HG02763 (cell line): ENCODE results near the gene WDR33.

Experiments
- ATAC-seq: cut with Tn5 transposase; IDR thresholded peaks from one replicate; pipeline ENCODE4 v1.9.1; 2021; ENCODE audit warnings: mild to moderate bottlenecking, moderate library complexity; ENCODE audit not compliant: unreplicated experiment

Gene WDR33

DNA sequence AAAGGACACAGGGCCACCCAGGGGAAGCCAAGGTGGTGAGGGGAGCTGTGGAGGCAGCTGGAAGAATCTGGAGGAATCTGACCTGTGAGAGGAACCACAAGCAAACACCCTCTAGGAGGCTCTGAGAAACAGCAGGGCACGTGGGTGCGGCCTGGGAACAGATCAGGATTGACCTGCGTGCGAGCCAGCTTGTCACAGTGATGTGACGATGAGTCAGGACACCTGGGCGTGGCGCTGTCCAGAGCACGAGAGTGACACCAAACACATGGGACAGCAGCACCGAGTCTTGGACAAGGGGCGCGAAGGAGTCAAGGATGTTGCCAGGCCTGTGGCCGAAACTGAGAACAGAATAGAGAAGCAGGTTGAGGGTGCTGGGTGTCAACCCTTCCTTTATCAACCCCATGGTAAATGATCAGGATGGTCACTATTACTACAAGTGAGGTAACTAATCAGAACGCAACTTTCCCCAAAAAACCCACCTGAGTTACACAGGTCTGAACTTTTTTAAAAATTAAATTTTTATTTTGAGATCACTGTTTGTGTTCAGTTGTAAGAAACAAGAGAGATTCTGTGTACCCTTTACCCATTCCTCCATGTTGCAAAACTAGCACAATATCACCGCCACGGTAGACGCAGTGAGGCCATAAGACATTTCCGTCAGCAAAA is 110.3 kb downstream of the WDR33 start:
- peak; percentile 56 for ATAC-seq

DNA sequence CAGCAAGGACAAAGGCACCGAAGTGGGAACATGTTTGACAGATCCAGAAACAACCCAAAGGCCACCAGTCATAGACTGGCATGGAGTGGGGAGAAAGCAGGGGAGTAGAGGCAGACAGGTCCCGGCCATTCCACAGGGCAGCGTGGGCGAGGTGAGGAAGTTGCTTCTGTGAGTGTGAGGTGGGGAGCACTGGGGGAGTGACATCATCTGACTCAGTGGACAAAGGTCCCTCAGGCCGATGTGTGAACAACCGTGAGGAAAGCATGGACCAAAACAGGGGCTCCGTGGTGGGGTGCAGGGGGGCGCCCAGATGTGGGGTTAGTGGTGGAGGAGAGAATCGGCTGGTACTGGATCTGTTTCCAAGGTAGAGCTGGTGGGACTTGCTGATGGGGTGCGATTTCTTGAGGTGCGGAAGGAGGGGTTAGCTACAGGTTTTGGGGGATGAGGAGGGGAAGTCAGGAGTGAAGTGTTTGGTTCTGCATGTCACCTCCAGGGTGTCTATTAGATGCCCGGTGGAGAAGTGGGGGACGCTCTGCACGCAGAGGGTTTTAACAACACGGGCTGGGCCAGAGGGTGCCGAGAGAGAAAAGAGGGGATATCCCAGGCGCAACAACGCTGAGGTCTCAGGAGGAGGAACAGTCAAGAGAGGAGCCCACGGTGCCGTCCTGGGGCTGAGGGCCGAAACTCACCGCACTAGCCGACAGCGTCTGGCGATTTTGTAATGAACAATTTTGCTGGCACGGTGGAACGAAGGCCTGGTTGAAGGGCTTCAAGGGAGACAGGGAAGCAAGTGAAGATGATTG is 112.2 kb downstream of the WDR33 start:
- ATAC-seq = no peak

DNA sequence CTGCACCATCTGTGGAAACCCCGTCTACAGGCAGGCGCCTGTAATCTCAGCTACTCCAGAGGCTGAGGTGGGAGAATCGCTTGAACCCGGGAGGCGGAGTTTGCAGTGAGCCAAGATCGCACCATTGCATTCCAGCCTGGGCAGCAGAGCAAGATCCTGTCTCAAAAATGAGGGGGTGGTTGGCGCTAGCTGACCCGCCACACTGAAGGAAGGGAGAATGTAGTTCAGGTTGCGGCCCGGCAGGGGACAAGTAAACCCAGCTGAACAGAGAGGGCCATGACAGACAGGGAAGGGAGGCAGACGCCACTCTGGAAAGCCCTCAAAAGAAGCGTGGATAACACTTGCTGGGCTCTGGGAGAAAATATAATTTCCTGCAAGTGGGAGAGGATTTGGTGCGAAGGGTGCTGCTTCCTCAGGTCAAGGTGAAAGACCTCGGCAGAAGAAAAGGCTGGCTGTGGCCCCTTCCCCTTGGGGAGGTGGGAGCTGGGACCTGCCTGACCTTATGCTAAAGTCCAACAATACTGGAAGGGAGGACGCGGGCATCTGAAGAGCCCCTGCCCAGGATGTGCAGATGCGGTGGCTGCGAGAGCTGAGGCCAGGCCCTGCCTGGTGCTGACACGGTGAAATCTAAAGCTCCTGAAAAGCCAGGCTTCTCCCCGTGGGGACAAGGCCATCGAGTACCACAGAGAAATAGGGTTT is 113.3 kb downstream of the WDR33 start:
- ATAC-seq = no peak

DNA sequence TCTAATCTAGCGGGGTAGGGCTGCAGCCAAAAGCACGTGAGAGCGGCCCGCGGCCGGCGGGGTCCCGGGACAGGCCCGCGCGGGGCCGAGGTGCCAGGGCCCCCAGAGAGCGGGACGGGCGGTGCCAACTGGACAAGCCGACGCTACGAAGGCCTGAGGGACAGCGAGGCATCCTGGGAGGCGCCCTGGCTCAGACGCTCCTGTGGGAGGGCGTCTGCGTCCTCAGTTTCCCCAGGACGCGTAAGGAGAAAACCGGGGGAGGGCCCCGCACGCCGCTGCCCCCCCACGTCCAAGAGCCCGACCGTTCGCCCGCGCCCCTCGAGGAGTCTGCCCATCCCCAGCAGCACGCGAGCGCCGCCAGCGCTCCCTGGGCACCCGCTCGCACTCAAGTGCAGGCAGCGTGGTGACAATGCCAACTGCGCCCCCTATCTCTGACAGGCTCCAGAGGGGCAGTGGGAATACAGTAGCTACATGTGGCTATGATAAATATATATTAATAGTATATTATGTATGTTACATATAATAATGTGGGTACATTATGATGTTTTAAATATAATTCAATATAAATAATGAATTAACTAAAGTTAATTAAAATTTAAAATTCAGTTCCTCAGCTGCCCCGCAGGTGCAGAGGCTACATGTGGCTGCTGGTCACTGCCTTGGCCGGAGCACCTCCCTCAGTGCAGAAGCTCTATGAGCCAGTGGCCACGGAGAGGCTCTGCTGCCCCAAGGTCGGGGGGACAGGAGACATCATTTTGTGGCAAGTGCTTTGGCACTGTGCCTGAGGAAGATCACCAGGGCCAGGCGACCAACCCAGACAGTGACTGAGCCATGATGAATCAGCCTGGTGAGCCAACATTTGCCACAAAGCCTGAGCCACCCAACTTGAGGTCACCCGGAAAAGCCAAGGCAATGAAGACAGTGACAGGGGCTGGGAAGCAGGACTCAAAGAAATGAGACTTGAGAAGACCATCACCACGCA is 115.2 kb downstream of the WDR33 start:
- ATAC-seq = no peak

DNA sequence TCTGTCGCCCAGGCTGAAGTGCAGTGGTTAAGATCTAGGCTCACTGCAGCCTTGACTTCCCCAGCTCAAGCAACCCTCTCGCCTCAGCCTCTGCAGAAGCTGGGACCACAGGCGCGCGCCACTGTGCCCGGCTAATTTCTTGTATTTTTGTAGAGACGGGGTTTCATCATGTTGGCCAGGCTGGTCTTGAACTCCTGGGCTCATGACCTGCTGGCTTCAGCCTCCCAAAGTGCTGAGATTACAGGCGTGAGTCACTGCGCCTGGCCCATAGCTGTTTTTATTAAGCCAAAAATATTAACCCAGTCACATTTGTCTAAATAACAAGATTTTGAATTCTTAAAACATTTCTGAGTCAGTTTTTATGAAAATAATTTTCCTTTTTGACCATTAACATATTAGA is 116.0 kb downstream of the WDR33 start:
- no peak for ATAC-seq

DNA sequence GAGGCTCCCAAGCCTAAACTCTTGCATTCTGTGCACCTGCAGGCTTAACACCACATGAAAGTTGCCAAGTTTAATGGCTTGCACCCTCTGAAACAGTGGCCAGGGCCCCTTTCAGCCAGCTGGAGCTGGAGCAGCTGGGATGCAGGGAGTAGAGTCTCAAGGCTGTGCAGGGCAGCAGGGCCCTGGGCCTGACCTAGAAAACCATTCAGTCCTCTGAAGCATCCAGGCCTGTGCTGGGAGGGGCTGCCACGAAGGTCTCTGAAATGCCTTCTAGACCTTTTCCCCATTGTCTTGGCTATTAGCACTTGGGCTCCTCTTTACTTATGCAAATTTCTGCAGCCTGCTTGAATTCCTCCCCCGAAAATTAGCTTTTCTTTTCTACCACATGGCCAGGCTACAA is 120.3 kb downstream of the WDR33 start:
- no peak for ATAC-seq

DNA sequence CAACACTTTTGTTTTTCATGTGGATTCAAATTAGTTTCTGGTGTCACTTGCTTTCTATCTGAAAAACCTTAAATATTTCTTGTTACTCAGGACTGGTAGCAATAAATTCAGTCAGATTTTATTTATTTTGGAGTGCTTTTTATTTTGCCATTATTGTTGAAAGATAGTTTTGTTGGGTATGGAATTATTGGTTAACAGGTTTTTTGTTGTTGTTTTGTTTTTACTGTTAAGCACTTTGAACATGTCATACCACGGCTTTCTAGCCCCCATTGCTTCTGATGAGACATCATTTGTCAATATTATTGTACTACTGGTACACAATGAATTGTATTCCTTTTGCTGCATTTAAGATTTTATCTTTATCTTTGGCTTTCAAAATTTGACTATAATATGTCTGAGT is 122.6 kb downstream of the WDR33 start:
- ATAC-seq = no peak

DNA sequence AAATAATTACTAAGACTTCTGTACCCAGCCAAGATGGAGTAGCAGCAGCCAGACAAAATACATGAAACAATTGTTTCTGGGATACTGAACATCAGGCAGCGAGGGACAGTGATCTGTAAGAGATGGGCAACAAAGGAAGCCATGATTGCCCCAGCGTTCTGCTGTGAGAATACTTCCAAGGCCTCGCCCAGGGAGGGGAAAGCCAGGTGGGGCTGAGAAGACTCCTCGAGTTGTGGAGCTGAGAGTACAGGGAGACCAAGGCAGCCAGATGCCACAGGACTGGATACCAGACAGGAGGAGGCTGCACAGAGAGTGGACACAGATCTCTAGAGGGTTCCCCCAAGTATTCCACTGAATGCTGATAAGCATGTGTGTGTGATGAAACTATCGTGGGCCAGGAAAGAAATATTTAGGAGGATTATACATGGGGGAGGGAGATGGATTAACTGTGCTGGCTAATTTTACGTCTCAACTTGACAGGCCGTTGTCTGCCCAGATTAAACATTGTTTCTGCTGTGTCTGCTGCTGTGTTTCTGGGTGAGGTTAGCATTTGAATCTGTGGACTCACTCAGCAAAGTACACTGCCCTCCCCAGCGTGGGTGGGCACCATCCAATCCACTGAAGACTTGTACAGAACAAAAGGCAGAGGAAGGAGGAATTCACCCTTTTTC is 125.4 kb downstream of the WDR33 start:
- ATAC-seq = no peak

DNA sequence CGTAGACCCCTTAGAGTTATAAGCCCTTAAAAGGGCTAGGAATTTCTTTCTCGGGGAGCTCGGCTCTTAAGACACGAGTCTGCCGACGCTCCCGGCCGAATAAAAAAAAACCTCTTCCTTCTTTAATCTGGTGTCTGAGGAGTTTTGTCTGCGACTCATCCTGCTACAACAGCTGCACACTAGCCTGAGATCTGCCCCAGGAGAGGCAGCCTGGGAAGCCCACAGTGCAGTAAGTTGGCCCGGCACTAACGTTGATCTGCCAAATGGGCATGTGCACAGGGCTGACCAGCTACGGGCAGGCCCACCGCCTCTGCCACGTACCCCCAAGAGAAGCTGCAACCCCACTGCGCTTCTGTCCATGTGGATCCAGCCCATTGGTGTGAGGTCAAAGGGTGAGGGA is 127.2 kb downstream of the WDR33 start:
- no peak for ATAC-seq

DNA sequence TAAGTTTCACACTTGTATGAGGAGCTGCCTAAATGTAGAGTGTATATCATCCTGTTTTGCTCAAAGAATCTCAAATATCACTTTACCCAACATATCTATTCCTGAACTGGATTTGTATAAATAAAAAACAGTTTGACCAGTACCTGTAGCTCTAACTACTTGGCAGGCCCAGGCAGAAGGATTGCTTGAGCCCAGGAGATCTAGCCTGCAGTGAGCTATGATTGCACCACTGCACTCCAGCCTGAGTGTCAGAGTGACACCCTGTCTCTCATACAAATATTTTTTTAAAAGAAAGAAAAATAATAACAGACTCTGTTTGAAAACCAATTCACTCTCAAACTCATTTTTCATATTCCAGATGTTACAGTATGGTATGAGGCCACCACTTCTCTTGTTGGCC is 127.9 kb downstream of the WDR33 start:
- ATAC-seq = no peak

DNA sequence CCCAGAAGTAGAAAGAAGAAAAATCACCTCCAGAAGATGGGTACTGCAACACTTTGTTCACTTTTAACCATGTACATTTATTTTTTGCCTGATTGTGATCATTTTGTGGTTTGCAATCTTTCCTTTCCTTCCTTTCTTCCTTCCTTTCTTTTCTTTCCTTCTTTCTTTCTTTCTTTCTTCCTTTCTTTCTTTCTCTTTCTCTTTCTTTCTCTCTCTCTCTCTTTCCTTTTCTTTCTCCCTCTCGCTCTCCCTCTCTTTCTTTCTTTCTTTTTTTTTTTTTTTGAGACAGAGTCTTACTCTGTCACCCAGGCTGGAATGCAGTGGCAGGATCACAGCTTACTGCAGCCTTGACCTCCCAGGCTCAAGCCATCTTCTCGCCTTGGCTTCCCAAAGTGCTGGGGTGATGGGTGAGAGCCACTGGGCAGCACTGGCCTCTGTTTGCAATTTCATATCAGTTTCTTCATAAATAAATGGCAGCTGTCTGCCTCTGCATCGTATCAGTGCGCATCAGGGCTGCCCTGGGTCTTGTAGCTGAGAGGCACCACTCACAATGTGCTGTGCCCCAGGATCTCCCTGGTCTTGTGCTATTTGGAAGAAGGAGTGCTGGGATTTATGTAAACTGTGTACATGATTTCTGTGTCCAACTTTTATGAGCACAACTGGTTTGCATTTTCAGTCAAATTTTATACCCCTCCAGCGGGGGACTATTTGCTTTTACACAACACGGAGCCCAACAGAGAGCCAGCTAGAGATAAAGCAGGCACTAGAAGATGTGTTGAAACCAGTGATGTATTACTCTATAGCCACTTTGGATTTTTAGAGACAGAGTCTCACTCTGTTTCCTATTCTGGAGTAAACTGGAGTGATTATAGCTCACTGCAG is 128.8 kb downstream of the WDR33 start:
- ATAC-seq = no peak

DNA sequence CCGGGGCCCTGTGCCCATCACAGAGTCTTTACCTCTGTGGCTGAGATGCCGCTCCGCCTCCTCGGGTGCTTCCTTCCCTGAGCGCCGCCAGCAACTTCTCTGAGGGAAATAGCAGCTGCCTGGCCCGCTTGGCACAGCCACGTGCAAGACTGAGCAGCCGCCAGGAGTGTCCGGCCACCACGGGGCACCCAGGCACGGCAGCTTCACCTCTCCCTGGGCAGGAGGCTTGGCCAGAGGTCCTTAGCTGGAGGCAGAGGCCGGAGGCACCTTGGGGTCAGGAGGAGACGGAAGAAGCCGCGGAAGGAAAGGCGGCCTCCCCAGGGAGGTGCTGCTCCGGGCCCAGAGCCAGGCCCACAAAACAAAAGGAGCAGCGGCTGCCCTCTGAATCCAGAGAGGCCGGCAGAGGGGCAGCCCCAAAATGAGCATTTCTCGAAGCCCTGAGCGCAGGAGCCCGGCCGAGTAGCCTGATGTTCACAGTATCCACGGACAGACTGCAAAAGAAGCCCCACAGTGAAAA is 129.6 kb downstream of the WDR33 start:
- no peak for ATAC-seq

DNA sequence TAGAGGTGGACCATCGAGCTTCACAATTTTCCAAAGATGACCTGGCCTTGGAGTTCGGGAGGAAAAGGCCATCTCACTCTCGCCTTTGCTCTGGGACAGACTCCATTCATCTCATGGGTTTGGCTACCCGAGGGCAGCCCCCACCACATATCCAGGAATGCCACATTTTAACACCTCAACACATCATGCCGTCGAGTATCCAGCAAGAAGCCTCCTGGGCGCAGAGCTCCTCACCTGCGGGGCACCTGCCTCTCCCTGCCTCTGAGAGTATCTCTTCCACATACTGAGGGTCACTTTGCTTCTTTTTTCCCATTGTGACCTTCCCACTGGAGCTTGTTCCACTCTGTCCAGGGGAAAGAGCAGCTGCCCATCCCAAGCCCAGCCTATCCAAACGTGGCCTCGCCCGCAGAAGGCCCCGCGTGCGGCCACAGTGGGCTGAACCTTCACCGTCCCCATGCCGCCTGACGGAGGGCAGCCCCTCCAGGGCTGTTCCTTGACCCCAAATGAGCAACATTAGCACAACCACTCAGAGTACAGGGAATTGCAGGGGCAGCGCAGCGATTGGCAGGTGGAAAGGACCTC is 130.2 kb downstream of the WDR33 start:
- no peak for ATAC-seq

DNA sequence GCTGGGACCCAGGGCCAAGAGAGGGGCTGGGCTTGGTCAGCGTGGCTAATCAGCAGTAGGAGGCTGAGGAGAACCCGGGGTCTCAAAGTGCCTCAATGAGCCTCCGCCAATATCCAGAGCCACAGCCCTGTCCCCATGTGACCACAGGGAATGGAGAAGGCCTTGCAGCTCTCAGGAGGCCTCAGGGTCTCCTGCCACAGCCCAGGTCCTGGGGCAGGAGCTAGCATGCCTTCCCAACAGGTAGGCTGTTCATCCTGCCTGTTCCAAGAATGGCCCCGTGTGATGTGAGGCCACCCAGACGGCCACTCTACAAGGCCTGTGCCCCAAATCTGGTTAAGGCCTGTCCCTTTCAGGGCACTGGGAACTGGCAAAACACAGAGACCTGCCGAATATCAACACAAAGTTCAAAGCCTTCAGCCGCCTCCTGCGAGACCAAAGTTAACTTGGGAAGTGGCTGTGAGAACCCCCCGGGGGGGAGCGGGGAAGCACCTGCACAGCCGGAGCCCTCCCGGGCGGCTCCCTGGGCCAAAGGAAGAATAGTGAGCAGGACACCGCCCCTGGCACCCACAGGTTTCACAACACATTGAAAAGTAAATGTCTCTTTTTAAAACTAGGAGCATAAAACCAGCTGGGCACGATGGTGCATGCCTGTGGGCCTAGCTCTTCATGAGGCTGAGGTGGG is 131.2 kb downstream of the WDR33 start:
- ATAC-seq = no peak

DNA sequence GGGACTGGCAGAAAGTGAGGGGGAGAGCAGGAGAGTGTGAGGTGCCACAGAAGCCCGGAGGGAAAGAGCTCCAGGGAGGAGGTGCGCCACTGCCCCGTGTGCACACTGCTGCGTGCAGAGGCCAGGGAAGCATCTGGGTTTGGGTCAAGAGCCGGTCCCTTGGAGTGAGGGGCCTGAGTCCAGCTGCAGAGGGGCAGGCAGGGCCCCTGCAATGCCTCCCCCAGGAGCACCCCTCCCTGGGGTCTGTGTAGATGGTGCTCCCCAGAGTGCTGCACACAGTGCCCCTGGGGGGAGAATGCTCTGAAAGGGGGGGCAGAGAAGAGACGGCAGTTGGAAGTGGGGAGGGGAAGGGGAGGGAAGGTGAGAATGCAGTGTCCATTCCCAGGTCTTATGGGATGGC is 132.0 kb downstream of the WDR33 start:
- no peak for ATAC-seq

DNA sequence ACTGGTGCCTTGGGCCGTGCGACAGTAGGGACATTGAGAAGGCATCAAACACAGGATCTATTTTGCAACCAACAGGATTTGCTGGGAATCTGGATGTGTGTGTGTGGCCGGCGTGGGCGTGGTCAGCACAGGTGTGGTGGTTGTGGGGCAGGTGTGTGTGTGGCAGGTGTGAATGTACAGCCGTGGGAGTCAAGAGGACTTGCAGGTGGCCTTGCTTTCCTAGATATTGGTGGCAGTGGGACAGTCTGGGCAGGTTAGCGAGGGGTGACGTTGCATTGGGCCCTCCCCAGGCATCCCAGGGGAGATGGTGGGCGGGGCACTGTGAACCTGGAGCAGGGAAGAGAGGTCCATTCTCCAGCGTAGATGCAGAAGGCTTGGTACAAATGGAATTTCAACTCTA is 132.4 kb downstream of the WDR33 start:
- no peak for ATAC-seq

DNA sequence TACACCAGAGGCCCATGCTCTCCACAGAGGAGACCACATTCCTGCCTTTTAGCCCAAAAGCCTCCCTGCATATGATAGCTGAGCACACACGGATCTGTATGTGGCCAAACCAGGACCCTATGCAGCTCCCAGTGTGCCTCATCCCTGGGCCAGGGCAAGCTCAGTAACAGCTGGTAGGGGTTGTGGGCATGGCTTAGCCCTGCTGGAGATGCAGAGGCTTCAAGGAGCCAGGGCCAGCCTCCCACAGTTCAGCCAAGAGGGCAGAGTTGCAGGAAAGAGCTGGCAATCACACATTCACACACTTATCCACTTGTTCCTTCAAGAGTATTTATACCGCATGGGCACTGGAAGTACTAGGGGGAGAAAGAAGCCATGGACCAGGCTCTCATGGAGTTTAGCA is 134.1 kb downstream of the WDR33 start:
- no peak for ATAC-seq
